PC-3 (cell line): ENCODE measurements around the gene USF2. TPM values are rescaled to one million over a fixed set of nuclear protein-coding genes. Genes with fewer than 3 reads are reported as not detected.

ENCODE experiments used
- ATAC-seq: fragments of 200-7000 bp; cut with Tn5 transposase; 2 replicates; pipeline ENCODE4 v1.9.1; 2020; ENCODE audit warnings: mild to moderate bottlenecking, moderate library complexity
- BruUV-seq: library from RNA; stranded (reverse); fragments of 400-500 nt; replicated peaks from 2 replicates; lab custom pipeline; 2021; lab: Mats Ljungman, UMichigan
- CTCF ChIA-PET: fragments of 300-600 bp; sonication (Branson Sonifier 250); formaldehyde crosslinking; loops from one replicate; lab custom pipeline; 2022; ENCODE audit warnings: antibody characterized with exemption; lab: Charles Lee
- POLR2A ChIA-PET: fragments of 300-600 bp; sonication (Branson Sonifier 250); formaldehyde crosslinking; loops from one replicate; lab custom pipeline; 2022; ENCODE audit warnings: antibody characterized with exemption; ENCODE audit not compliant: unreplicated experiment; lab: Charles Lee
- DNase-seq: peaks from one replicate; pipeline ENCODE4 v3.0.0-alpha.2; 2015
- H2AFZ ChIP-seq: fragments of 300-600 bp; sonication (generic); 2 replicates; pipeline ENCODE4 v1.6.0; 2016; ENCODE audit warnings: antibody characterized with exemption, low read length
- H3F3A ChIP-seq: fragments of 300-600 bp; sonication (generic); one replicate; pipeline ENCODE4 v1.6.0; 2017; ENCODE audit warnings: antibody characterized with exemption, low read length, control low read depth, mild to moderate bottlenecking; ENCODE audit not compliant: unreplicated experiment
- H3K27ac ChIP-seq: fragments of 300-600 bp; sonication (generic); 2 replicates; pipeline ENCODE4 v1.5.1; 2016; ENCODE audit warnings: mild to moderate bottlenecking, low read length
- H3K27me3 ChIP-seq: fragments of 300-600 bp; sonication (generic); 2 replicates; pipeline ENCODE4 v1.6.1; 2016; ENCODE audit warnings: low read length, mixed read lengths
- H3K36me3 ChIP-seq: fragments of 300-600 bp; sonication (generic); 2 replicates; pipeline ENCODE4 v1.6.1; 2016; ENCODE audit warnings: low read depth, mixed run types, low read length, mixed read lengths
- H3K4me1 ChIP-seq: fragments of 300-600 bp; sonication (generic); 2 replicates; pipeline ENCODE4 v1.5.1; 2016; ENCODE audit warnings: low read length; ENCODE audit not compliant: insufficient read depth
- H3K4me2 ChIP-seq: fragments of 300-600 bp; sonication (generic); 2 replicates; pipeline ENCODE4 v1.6.0; 2016; ENCODE audit warnings: low read length
- H3K4me3 ChIP-seq: fragments of 300-600 bp; sonication (generic); 2 replicates; pipeline ENCODE4 v1.5.1; 2016; ENCODE audit warnings: mild to moderate bottlenecking, low read length, mixed read lengths
- H3K79me2 ChIP-seq: fragments of 300-600 bp; sonication (generic); 2 replicates; pipeline ENCODE4 v1.6.1; 2017; ENCODE audit warnings: low read length, mixed read lengths
- H3K9ac ChIP-seq: fragments of 300-600 bp; sonication (generic); 2 replicates; pipeline ENCODE4 v1.6.0; 2016; ENCODE audit warnings: mild to moderate bottlenecking, low read length
- H3K9me2 ChIP-seq: fragments of 300-600 bp; sonication (generic); replicated peaks from 2 replicates; pipeline ENCODE4 v1.6.1; 2016; ENCODE audit warnings: mixed run types, low read length, mixed read lengths
- H3K9me3 ChIP-seq: fragments of 300-600 bp; sonication (generic); 2 replicates; pipeline ENCODE4 v1.6.1; 2016; ENCODE audit warnings: low read length, mixed read lengths
- H4K20me1 ChIP-seq: fragments of 300-600 bp; sonication (generic); 2 replicates; pipeline ENCODE4 v1.6.1; 2016; ENCODE audit warnings: low read length, mixed read lengths
- EZH2 ChIP-seq: fragments of 300-600 bp; sonication (generic); IDR thresholded peaks from one replicate; pipeline ENCODE4 v1.6.1; 2017; ENCODE audit warnings: antibody characterized with exemption, mild to moderate bottlenecking, low read length; ENCODE audit not compliant: unreplicated experiment
- EZH2phosphoT487 ChIP-seq: fragments of 300-600 bp; sonication (generic); IDR thresholded peaks from 2 replicates; pipeline ENCODE4 v1.6.1; 2018; ENCODE audit warnings: mild to moderate bottlenecking, antibody characterized with exemption, low read length, borderline replicate concordance
- intact Hi-C: fragments of 100-400 bp; cut with micrococcal nuclease; formaldehyde crosslinking; loops from 2 replicates; pipeline ENCODE4 v1.9.0; 2023
- total RNA-seq: library from RNA; depleted of rRNA; stranded (reverse); fragments of >200 nt; gene quantifications from 2 replicates; pipeline ENCODE4 v1.2.3, GENCODE V29; 2014
- TF ChIP-seq, protein P1 (sequence below): fragments of 300-600 bp; sonication (generic); conservative IDR thresholded peaks from 2 replicates; pipeline ENCODE4 v1.5.1; 2017; ENCODE audit warnings: antibody characterized with exemption, low read depth, mild to moderate bottlenecking, low read length

Gene USF2
- total RNA-seq, 1 experiment from 2014 or later, result 102 TPM

DNA sequence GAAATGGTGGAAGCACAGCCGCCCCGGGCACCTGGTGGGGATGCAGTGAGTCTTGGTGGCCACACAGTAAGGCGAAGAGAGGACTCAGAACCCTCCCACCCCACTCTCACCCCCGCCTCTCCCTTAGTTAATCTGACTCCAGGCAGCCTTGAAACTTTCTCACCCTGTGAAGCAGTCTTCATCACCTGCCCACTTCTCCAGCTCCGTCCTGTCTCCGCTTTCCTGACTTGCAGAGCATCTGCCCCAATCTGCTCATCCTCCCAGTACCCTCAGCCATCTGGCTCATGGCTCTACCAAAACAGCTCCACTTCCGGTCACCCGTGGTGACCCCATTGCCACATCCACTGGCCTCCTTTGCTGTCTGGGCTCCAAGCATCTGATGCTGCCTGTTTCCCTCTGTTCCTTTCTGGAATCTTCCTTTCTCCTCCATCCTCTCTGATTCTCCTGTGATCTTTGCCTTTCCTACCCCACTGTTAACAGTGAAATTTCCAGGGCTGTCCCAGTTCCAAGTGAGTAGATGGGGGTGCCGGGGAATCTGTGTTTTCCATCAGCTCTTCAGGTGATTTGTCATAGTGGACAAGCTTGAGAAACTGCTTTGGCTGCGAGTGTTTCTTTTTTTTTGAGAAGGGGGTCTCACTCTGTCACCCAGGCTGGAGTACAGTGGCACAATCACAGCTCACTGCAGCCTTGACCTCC lies 4.3 kb downstream of the USF2 start:
- peaks cover 7% of the 10 kb centered on the region; the same call in 1 of the 2 replicates for H3K79me2 ChIP-seq
- no peak overlapping the region for H3K4me2 ChIP-seq
- peaks cover 6% of the 10 kb centered on the region for H3K4me1 ChIP-seq
- H3K4me3 ChIP-seq, result no peak overlapping the region
- no peak for DNase-seq
- BruUV-seq, result no TSS peak
- H3K9me3 ChIP-seq, result no peaks in the 10 kb centered on the region
- ATAC-seq, result no peak
- no peak overlapping the region for H3K9ac ChIP-seq
- H3K27me3 ChIP-seq, result no peaks in the 10 kb centered on the region
- no peak for TF ChIP-seq EZH2phosphoT487
- TF ChIP-seq, protein P1, sequence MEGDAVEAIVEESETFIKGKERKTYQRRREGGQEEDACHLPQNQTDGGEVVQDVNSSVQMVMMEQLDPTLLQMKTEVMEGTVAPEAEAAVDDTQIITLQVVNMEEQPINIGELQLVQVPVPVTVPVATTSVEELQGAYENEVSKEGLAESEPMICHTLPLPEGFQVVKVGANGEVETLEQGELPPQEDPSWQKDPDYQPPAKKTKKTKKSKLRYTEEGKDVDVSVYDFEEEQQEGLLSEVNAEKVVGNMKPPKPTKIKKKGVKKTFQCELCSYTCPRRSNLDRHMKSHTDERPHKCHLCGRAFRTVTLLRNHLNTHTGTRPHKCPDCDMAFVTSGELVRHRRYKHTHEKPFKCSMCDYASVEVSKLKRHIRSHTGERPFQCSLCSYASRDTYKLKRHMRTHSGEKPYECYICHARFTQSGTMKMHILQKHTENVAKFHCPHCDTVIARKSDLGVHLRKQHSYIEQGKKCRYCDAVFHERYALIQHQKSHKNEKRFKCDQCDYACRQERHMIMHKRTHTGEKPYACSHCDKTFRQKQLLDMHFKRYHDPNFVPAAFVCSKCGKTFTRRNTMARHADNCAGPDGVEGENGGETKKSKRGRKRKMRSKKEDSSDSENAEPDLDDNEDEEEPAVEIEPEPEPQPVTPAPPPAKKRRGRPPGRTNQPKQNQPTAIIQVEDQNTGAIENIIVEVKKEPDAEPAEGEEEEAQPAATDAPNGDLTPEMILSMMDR, result no peak
- TF ChIP-seq EZH2, result no peak
- no peak overlapping the region for H2AFZ ChIP-seq
- CTCF ChIA-PET, result no interaction called here
- intact Hi-C loops, result no loop called here
- POLR2A ChIA-PET, result no interaction called here
- no peaks in the 10 kb centered on the region for H3K9me2 ChIP-seq
- H3K36me3 ChIP-seq, result no peaks in the 10 kb centered on the region; the same call in 1 of the 2 replicates
- H3K27ac ChIP-seq, result no peak overlapping the region
- no peaks in the 10 kb centered on the region for H3F3A ChIP-seq
- no peaks in the 10 kb centered on the region for H4K20me1 ChIP-seq

- TF ChIP-seq, protein P1, result no peak
- no peak for TF ChIP-seq EZH2phosphoT487
- no peak for TF ChIP-seq EZH2
- Histone ChIP-seq H4K20me1 (no peaks in the 10 kb centered on the region), H3K4me3 (no peak overlapping the region), H3K9me2 (no peaks in the 10 kb centered on the region), H2AFZ (no peak overlapping the region), H3K4me1 (peaks cover 6% of the 10 kb centered on the region), H3K4me2 (no peak overlapping the region), H3K9ac (no peak overlapping the region), H3K9me3 (no peaks in the 10 kb centered on the region), H3K36me3 (no peaks in the 10 kb centered on the region; the same call in 1 of the 2 replicates), H3K27ac (no peak overlapping the region), H3K79me2 (peaks cover 7% of the 10 kb centered on the region; the same call in 1 of the 2 replicates), H3F3A (no peaks in the 10 kb centered on the region), H3K27me3 (no peaks in the 10 kb centered on the region)
- CTCF ChIA-PET, result no interaction called here
- intact Hi-C loops, result no loop called here
- BruUV-seq, result no TSS peak
- DNase-seq, result no peak
- POLR2A ChIA-PET, result no interaction called here
- no peak for ATAC-seq
Observed at GRCh38 chr19:35273686-35274259, 5.0 kb downstream of the USF2 start.

GRCh38 chr19:35274323-35274722 lies 5.6 kb downstream of the USF2 start:
- CTCF ChIA-PET, result no interaction called here
- Histone ChIP-seq H3K27me3 (no peaks in the 10 kb centered on the region), H3K4me3 (no peak overlapping the region), H3K36me3 (no peaks in the 10 kb centered on the region; the same call in 1 of the 2 replicates), H3K9me3 (no peaks in the 10 kb centered on the region), H3K9ac (no peak overlapping the region), H3K9me2 (no peaks in the 10 kb centered on the region), H3K27ac (no peak overlapping the region), H3K4me2 (no peak overlapping the region), H3K79me2 (peaks cover 7% of the 10 kb centered on the region; the same call in 1 of the 2 replicates), H4K20me1 (no peaks in the 10 kb centered on the region), H3F3A (no peaks in the 10 kb centered on the region), H2AFZ (no peak overlapping the region), H3K4me1 (peaks cover 6% of the 10 kb centered on the region)
- BruUV-seq, result no TSS peak
- TF ChIP-seq EZH2phosphoT487, result no peak
- TF ChIP-seq, protein P1, result no peak
- no peak for TF ChIP-seq EZH2
- intact Hi-C loops, result no loop called here
- DNase-seq (no peak), ATAC-seq (no peak)
- POLR2A ChIA-PET, result no interaction called here
